IPS-11a (cell line): Measurements from ENCODE around the gene MTUS2.

Experiments used
- H3K4me3 ChIP-seq: one replicate; pipeline ENCODE4 v1.5.1; 2013; ENCODE audit warnings: low read depth, low read length, control low read depth

MTUS2 gene

GRCh38 chr13:29436721-29437280 lies 616.7 kb downstream of the MTUS2 start:
- H3K4me3 ChIP-seq, result no peak overlapping the region

- no peak overlapping the region for H3K4me3 ChIP-seq
Observed at GRCh38 chr13:29438769-29439168, 618.6 kb downstream of the MTUS2 start.

- H3K4me3 ChIP-seq, result no peak overlapping the region
Observed at GRCh38 chr13:29439601-29440388, 619.7 kb downstream of the MTUS2 start.

- no peak overlapping the region for H3K4me3 ChIP-seq
Observed at GRCh38 chr13:29441306-29441705, 621.2 kb downstream of the MTUS2 start.

GRCh38 chr13:29446016-29446415 lies 625.9 kb downstream of the MTUS2 start:
- no peak overlapping the region for H3K4me3 ChIP-seq

GRCh38 chr13:29448174-29448573 lies 628.0 kb downstream of the MTUS2 start:
- H3K4me3 ChIP-seq, result no peak overlapping the region

GRCh38 chr13:29449726-29450125 lies 629.6 kb downstream of the MTUS2 start:
- H3K4me3 ChIP-seq, result no peak overlapping the region

- no peak overlapping the region for H3K4me3 ChIP-seq
Observed at GRCh38 chr13:29451976-29452375, 631.8 kb downstream of the MTUS2 start.

- no peak overlapping the region for H3K4me3 ChIP-seq
Observed at GRCh38 chr13:29452773-29453616, 632.9 kb downstream of the MTUS2 start.

GRCh38 chr13:29453617-29454011 lies 633.5 kb downstream of the MTUS2 start:
- H3K4me3 ChIP-seq, result no peak overlapping the region

- H3K4me3 ChIP-seq, result no peak overlapping the region
Observed at GRCh38 chr13:29454931-29455481, 634.9 kb downstream of the MTUS2 start.

- H3K4me3 ChIP-seq, result no peak overlapping the region
Observed at GRCh38 chr13:29456419-29456818, 636.3 kb downstream of the MTUS2 start.

GRCh38 chr13:29457299-29457698 lies 637.2 kb downstream of the MTUS2 start:
- no peak overlapping the region for H3K4me3 ChIP-seq

GRCh38 chr13:29458419-29458818 lies 638.3 kb downstream of the MTUS2 start:
- no peak overlapping the region for H3K4me3 ChIP-seq

- H3K4me3 ChIP-seq, result no peak overlapping the region
Observed at GRCh38 chr13:29459813-29460355, 639.7 kb downstream of the MTUS2 start.

- no peak overlapping the region for H3K4me3 ChIP-seq
Observed at GRCh38 chr13:29464105-29464679, 644.1 kb downstream of the MTUS2 start.

- no peak overlapping the region for H3K4me3 ChIP-seq
Observed at GRCh38 chr13:29465741-29466293, 645.7 kb downstream of the MTUS2 start.

GRCh38 chr13:29471551-29471950 lies 651.4 kb downstream of the MTUS2 start:
- no peak overlapping the region for H3K4me3 ChIP-seq

GRCh38 chr13:29472332-29472961 lies 652.3 kb downstream of the MTUS2 start:
- no peak overlapping the region for H3K4me3 ChIP-seq

GRCh38 chr13:29473166-29473565 lies 653.0 kb downstream of the MTUS2 start:
- no peak overlapping the region for H3K4me3 ChIP-seq
